B cell (primary cell): ENCODE measurements around the gene ADD3.

Experiments used
- CTCF ChIP-seq: fragments of 200-600 bp; IDR thresholded peaks from one replicate; pipeline ENCODE4 v1.8.0; 2022; ENCODE audit warnings: antibody characterized with exemption, mild to moderate bottlenecking
- EZH2 ChIP-seq: IDR thresholded peaks from 2 replicates; pipeline ENCODE4 v1.6.1; 2012; ENCODE audit warnings: borderline replicate concordance, low read depth, mild to moderate bottlenecking, moderate library complexity, low read length; ENCODE audit not compliant: insufficient read depth, poor library complexity, severe bottlenecking

- TF ChIP-seq CTCF: no peak
- no peak for TF ChIP-seq EZH2
These were observed 10.1 kb downstream of the ADD3 start for GRCh38 chr10:110017907-110018306.
